HG02610 (cell line): ENCODE data around the gene GTPBP8.

Experiments used
- ATAC-seq: cut with Tn5 transposase; IDR thresholded peaks from one replicate; pipeline ENCODE4 v1.9.1; 2021; ENCODE audit warnings: mild to moderate bottlenecking, moderate library complexity; ENCODE audit not compliant: unreplicated experiment

Gene GTPBP8

GRCh38 chr3:112990672-112991602 lies at the start of gene GTPBP8:
Gene GTPBP8 (plus strand): TSS chr3:112990984. CDS start chr3:112991000, 16 bp downstream.
- peak; percentile 88 for ATAC-seq

DNA sequence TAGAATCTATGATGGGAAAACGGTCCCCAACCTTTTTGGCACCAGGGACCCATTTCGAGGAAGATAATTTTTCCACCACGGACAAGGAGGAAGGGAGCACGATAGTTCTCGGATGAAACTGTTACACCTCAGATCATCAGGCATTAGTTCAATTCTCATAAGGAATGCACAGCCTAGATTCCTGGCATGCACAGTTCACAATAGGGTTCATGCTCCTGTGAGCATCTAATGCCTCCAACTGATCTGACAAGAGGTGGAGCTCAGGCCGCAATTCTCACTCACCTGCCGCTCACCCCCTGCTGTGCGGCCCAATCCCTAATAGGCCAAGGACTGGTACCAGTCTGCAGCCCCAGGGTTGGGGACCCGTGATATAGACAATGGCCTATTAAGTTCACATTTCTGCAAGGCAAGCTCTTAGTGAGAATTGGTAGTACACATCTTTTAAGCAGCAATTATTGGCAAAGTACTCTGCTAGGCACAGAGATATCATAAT lies 42.4 kb upstream of the GTPBP8 start:
- ATAC-seq = no peak

DNA sequence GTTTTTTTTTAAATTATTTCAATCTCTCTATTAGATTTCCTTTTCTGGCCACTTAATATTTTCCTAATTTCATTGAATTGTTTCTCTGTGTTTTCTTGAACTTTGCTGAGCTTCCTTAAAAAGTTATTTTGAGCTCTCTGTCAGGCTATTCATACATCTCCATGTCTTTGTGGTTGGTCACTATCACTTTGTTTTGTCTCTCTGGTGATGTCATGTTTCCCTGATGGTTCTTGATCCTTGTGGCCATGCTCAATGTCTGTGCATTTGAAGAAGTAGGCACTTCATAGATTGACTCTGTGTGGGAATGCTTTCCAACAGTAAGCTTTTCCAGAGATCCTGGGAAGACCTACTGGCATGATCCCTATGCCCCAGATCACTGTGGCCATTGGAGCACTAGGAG lies 34.4 kb upstream of the GTPBP8 start:
- no peak for ATAC-seq

DNA sequence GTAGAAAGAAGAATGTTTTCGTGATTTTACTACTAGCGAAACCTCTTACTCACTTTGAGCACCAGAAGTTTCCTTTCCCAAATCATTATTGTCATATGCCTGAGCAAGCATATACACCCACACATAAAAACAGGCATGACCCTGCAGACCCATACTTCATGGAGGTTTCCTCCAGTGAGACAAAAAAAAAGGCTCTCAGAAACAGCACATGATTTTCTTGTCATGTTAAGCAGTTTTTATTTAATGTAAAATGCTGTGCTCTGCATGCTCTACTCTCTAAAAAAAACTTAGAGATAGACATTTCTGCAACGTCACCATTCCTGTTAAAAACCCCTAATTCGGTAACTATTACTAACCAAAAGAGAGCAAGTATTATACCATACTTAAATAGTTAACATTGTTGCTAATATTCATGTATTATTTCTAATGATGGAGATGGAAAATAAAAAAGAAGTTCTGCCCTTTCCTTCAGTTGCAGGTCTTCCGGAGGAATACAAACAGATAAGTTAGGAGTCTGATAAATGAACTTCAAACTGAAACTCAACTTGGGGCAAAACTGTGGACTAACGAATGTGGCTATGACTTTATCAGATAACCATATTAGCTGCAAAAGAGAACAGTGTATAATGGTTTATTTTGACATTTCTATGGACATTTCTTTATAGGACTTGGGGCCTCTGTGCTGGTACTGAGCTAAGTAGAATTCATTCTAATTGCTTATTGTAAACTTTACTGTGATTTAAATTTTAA lies 31.8 kb upstream of the GTPBP8 start:
- ATAC-seq = peak; percentile 91

GRCh38 chr3:112963683-112964082 lies 27.1 kb upstream of the GTPBP8 start:
- no peak for ATAC-seq

DNA sequence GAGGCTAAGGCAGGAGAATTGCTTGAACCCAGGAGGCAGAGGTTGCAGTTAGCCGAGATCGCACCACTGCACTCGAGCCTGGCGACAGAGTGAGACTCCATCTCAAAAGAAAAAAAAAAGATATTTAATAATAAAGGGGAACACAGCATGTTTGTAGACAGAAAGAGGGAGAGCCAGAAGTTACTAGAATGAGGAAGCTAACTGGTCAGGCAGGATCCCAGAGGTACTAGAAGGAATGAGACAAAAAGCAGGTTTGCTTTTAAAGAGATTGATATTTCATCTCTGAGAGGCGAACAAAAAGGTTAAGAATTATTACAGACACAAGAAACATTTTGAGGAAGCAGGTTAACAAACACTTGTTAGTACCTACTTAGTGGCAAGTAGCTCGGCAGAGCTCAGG lies 25.1 kb upstream of the GTPBP8 start:
- no peak for ATAC-seq

DNA sequence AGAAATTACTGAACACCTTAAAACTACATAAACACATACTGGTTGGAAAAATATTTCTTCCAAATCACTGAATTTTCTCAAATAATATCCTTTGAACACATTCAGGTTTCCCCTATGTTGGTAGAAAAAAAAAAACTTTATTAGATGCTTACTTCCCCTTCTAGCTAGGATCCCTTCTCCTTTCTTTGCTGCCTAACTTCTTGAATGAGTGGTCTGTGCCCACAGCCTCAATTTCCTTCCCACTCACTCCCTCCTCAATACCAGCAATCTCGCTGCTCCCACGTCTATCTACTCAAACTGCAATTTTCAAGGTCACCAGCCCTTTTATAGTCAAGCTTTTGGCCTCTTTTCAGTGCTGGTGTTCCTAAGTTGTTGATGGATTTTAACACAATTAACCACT lies 24.2 kb upstream of the GTPBP8 start:
- peak; percentile 39 for ATAC-seq

GRCh38 chr3:112967425-112967824 lies 23.4 kb upstream of the GTPBP8 start:
- no peak for ATAC-seq

- no peak for ATAC-seq
Measured at GRCh38 chr3:112967828-112968227, 23.0 kb upstream of the GTPBP8 start.

GRCh38 chr3:112972158-112972557 lies 18.6 kb upstream of the GTPBP8 start:
- ATAC-seq = no peak

- ATAC-seq = peak; percentile 85
Measured at GRCh38 chr3:112973325-112974177, 17.2 kb upstream of the GTPBP8 start.

- no peak for ATAC-seq
Measured at GRCh38 chr3:112974178-112974517, 16.6 kb upstream of the GTPBP8 start.

DNA sequence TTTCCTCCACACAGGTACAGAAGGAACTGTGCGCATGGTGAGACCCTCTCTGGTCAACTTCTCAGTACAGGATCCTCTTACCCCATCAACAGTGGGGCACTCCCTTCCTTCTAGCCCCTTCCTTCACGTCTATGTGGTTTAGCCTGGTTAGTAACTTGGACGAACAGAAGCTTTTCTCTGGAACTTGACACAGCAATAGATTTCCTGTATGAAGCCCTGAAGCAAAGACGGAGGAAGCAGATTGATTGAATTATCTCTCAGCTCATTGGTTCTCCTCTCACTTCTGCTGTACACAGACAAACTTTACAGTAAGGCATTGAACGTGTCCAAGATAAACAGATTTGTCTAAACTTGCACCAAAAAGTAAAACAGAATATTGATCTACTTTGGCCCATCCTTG lies 15.9 kb upstream of the GTPBP8 start, which contains the start of gene CD200R1:
Gene CD200R1, minus strand, starts transcription at position 210 of the 400 bp plus-strand sequence. CDS start 246 bp downstream, outside the sequence.
- no peak for ATAC-seq

DNA sequence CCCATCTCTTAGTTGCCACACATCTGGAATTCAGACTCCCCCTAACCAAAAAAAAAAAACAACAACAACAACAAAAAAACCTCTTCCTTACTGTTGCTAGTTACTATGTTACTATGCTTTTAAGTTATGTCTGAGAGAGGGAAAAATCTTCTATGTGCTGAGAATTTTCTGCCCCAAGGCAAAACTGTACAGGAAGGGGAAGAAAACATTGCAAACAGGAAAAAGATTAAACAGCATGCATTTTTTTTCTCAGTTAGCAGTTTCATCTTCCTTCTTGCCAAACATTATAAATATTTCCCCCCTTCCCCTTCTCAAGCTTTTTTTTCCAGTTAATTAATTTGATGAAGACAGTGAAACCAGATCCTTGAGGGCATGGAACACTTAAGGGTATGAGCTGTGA lies 14.8 kb upstream of the GTPBP8 start:
- ATAC-seq = no peak

DNA sequence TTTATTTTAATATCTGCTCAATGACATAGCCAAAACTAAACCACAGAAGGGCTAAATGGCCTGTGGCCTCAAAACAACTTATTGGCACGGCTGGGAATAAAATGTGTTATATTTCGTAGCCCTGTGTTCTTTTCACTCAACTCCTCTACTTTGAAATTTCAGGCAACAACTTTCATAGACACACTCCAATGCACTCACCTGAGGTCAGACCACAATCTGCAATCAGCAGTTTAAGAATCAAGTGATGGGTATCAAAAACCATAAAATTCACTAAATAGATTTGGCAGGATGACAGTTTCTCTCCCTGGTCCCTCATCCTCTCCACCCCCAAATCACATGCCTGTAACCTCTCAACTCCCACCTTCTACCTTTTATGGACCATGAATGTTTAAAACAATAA lies 13.8 kb upstream of the GTPBP8 start:
- ATAC-seq = no peak

DNA sequence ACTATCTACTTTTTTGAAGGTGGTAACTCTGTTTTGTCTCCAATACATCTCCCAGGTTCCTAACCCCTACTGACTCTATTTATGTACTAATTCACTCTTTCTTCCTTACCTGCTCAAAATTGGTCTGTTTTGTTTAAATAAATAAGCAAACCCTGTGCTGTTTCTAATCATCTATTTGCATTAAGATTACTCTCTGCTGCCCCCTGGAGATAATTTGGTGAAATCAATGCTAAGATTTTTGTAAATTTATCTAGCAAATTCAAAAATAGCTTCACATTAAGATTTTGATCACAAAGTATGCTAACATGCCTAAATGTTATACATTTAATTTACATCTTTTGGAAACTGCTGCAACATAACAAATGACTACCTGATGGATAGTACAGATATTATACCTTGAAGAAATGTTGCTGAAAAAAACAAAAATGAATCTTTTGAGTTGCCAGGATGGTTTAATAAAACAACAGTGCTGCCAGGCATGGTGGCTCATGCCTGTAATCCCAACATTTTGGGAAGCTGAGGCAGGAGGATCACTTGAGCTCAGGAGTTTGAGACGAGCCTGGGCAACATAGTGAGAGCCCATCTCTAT lies 11.4 kb upstream of the GTPBP8 start:
- ATAC-seq = no peak

GRCh38 chr3:112980080-112980479 lies 10.7 kb upstream of the GTPBP8 start:
- ATAC-seq = no peak

DNA sequence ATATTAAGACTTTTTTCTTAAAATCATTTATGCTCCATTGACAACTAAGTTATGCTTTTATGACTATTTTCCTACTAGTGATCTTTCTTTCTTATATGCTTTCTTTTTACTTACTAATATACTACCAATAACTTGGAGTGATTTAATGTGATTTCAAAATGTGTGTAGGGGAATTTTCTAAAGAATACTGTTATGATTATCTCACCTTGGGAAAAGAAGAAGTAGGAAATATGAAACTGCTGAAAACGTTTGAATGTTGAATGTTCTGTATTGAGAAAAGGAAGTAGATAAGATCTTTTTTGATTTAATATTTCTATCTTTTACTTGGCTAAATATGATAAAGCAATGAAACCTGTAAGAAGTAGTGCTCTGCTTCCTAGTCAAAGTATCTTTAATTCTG lies 8.1 kb upstream of the GTPBP8 start:
- no peak for ATAC-seq

DNA sequence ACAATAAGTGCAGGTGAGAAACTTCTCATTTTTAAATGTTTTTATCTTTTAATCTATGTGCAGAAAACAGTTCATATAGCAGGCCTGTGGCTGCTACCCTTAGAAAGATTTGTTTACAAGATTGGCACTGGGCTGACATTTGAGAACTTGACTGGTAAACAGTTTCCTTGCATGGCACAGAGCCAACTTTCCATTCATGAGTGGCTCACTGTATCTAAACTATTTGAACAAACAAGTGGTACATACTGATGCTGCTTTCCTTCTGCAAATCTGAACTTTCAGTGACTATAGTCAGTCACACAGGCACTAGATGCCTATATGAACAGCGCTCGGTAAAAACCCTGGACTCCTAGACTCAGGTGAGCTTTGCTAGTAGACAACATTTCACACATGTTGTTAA lies 6.3 kb upstream of the GTPBP8 start:
- ATAC-seq = no peak

DNA sequence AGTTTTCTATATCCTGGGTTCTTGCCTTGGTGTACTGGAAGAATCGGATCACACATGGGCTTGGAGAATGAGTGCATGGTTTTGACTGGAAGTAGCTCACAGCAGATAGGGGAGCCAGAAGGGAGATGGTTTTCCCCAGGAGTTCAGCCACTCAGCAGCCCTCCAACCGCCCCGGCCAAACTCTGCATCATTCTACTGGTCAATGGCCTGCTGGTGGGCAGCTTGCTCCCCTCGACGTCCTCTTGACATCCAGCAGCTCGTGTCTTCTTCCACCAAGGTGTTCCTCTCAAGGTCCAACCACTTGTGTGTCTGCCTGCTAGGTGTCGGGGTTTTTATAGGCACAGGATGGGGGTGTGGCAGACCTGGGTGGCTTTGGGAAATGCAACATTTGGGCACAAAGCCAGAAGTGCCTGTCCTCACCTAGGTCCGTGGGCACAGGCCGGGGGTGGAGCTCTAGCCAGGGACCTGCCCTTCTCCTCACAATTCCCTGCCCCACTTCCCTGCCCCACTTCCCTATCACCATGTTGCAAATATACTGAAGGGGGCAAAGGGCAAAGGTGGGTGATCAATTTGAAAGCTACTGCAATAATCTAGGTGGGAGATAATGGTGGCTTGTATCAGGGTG lies 3.0 kb upstream of the GTPBP8 start:
- no peak for ATAC-seq
